SW480 (cell line): Measurements from ENCODE around the gene ARHGAP42.

Experiments used
- DNase-seq: peaks from one replicate; pipeline ENCODE4 v3.0.0-alpha.2; 2016; ENCODE audit warnings: low spot score

The ARHGAP42 gene

GRCh38 chr11:101028644-101029043 lies 341.6 kb downstream of the ARHGAP42 start:
- no peak for DNase-seq

GRCh38 chr11:101030015-101030414 lies 342.9 kb downstream of the ARHGAP42 start:
- DNase-seq = no peak

GRCh38 chr11:101030692-101031091 lies 343.6 kb downstream of the ARHGAP42 start:
- DNase-seq = no peak

GRCh38 chr11:101031713-101032112 lies 344.6 kb downstream of the ARHGAP42 start:
- DNase-seq = no peak

GRCh38 chr11:101032991-101033390 lies 345.9 kb downstream of the ARHGAP42 start:
- no peak for DNase-seq

GRCh38 chr11:101034076-101034475 lies 347.0 kb downstream of the ARHGAP42 start:
- no peak for DNase-seq

GRCh38 chr11:101035872-101036271 lies 348.8 kb downstream of the ARHGAP42 start:
- DNase-seq = no peak
